ENCODE results near the gene FAM149B1.

FAM149B1 gene

DNA sequence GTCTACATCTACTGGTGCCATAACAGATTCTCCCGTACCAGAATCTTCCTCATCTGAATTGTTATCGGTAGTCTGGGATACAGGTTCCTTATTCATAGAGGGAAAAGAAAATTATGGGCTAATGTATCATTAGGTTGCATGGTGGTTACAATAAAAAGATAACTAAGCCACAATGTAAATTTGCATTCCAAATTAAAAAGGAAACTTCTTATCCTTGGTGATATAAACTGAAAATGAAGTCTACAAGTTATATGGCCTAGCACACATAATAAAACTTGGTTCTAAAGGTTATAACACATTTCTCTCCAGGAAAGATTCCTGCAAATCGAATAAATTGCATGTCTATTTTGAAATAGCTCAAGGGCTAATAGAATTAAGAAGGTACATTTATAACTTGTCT lies 33.2 kb upstream of the FAM149B1 start:
- Histone ChIP-seq H3K27me3 (ENCODE audit: insufficient read depth, low read length, poor library complexity, severe bottlenecking) (no peaks in the 10 kb centered on the region), H3K9ac (ENCODE audit: low read depth, low read length, poor library complexity, severe bottlenecking) (no peak overlapping the region), H4K20me1 (ENCODE audit: insufficient read depth, low read length, poor library complexity, severe bottlenecking) (no peaks in the 10 kb centered on the region), H3K9me2 (replicated peaks; ENCODE audit: low read depth, low read length) (no peaks in the 10 kb centered on the region), H3K36me3 (ENCODE audit: insufficient read depth, low read length) (peaks cover 82% of the 10 kb centered on the region), H3K9me3 (ENCODE audit: insufficient read depth, low read depth, low read length) (no peaks in the 10 kb centered on the region), H2AFZ (ENCODE audit: low read length) (no peak overlapping the region), H3F3A (ENCODE audit: low read depth) (no peaks in the 10 kb centered on the region), H3K4me1 (ENCODE audit: insufficient read depth, low read length, poor library complexity, severe bottlenecking) (no peaks in the 10 kb centered on the region), H3K4me3 (ENCODE audit: low read length, poor library complexity, severe bottlenecking) (no peak overlapping the region), H3K79me2 (ENCODE audit: insufficient read depth, low read length) (no peaks in the 10 kb centered on the region), H3K4me2 (ENCODE audit: low read depth, low read length, poor library complexity, severe bottlenecking) (no peak overlapping the region)
- TF ChIP-seq EZH2phosphoT487 (IDR thresholded peaks at IDR 0.05; ENCODE audit: borderline replicate concordance), result no peak
- TF ChIP-seq, protein P1, sequence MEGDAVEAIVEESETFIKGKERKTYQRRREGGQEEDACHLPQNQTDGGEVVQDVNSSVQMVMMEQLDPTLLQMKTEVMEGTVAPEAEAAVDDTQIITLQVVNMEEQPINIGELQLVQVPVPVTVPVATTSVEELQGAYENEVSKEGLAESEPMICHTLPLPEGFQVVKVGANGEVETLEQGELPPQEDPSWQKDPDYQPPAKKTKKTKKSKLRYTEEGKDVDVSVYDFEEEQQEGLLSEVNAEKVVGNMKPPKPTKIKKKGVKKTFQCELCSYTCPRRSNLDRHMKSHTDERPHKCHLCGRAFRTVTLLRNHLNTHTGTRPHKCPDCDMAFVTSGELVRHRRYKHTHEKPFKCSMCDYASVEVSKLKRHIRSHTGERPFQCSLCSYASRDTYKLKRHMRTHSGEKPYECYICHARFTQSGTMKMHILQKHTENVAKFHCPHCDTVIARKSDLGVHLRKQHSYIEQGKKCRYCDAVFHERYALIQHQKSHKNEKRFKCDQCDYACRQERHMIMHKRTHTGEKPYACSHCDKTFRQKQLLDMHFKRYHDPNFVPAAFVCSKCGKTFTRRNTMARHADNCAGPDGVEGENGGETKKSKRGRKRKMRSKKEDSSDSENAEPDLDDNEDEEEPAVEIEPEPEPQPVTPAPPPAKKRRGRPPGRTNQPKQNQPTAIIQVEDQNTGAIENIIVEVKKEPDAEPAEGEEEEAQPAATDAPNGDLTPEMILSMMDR (conservative IDR thresholded peaks at IDR 0.05; ENCODE audit: low read length), result no peak

DNA sequence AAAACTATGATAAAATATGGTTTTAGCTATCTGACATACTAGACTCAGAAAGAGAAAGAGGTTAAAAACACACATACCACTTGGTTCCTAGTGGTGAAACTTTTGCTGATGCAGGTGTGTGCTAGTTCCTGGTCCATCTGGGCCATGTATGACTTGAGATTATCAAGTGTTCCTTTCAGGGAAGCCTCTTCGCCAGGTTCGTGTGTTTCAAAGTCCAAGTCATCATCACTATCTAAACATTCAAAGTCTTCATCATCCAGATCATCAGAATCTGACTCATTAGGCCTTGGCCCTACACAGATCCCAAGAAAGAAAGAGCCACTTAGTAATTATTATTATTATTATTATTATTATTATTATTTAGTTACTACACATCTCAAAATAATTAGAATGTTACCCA lies 31.3 kb upstream of the FAM149B1 start:
- Histone ChIP-seq H3K9me2 (replicated peaks; ENCODE audit: low read depth, low read length) (no peaks in the 10 kb centered on the region), H3K4me3 (ENCODE audit: low read length, poor library complexity, severe bottlenecking) (no peak overlapping the region), H3K4me1 (ENCODE audit: insufficient read depth, low read length, poor library complexity, severe bottlenecking) (no peaks in the 10 kb centered on the region), H4K20me1 (ENCODE audit: insufficient read depth, low read length, poor library complexity, severe bottlenecking) (no peaks in the 10 kb centered on the region), H3K9me3 (ENCODE audit: insufficient read depth, low read depth, low read length) (no peaks in the 10 kb centered on the region), H3K4me2 (ENCODE audit: low read depth, low read length, poor library complexity, severe bottlenecking) (no peak overlapping the region), H3K79me2 (ENCODE audit: insufficient read depth, low read length) (no peaks in the 10 kb centered on the region), H3K36me3 (ENCODE audit: insufficient read depth, low read length) (peaks cover 79% of the 10 kb centered on the region), H2AFZ (ENCODE audit: low read length) (no peak overlapping the region), H3K27me3 (ENCODE audit: insufficient read depth, low read length, poor library complexity, severe bottlenecking) (no peaks in the 10 kb centered on the region), H3F3A (ENCODE audit: low read depth) (no peaks in the 10 kb centered on the region), H3K9ac (ENCODE audit: low read depth, low read length, poor library complexity, severe bottlenecking) (no peak overlapping the region)
- TF ChIP-seq, protein P1 (conservative IDR thresholded peaks at IDR 0.05; ENCODE audit: low read length), result no peak
- no peak for TF ChIP-seq EZH2phosphoT487 (IDR thresholded peaks at IDR 0.05; ENCODE audit: borderline replicate concordance)

DNA sequence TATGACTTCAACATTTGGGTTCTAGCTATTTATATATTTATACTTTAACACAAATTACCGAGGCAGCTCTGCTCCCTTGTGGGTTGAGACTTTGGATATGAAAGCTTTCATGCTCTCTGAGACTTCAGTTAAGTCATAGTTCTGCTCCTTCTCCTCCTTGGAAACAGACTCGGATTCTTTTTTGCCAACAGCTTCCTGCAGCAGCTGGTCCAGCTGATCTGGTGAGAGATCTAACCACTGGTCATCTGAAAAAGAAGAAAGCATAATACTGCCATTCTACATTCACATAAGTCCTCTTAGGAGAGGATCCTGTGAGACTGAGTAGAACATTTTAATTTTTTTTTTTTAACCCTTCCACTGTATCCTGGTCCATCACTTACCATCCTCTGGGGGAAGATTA lies 28.7 kb upstream of the FAM149B1 start:
- Histone ChIP-seq H3K9me3 (ENCODE audit: insufficient read depth, low read depth, low read length) (no peaks in the 10 kb centered on the region), H3K36me3 (ENCODE audit: insufficient read depth, low read length) (peaks cover 78% of the 10 kb centered on the region), H3K4me2 (ENCODE audit: low read depth, low read length, poor library complexity, severe bottlenecking) (no peak overlapping the region), H3K9ac (ENCODE audit: low read depth, low read length, poor library complexity, severe bottlenecking) (no peak overlapping the region), H4K20me1 (ENCODE audit: insufficient read depth, low read length, poor library complexity, severe bottlenecking) (no peaks in the 10 kb centered on the region), H3K4me1 (ENCODE audit: insufficient read depth, low read length, poor library complexity, severe bottlenecking) (no peaks in the 10 kb centered on the region), H2AFZ (ENCODE audit: low read length) (no peak overlapping the region), H3F3A (ENCODE audit: low read depth) (no peaks in the 10 kb centered on the region), H3K4me3 (ENCODE audit: low read length, poor library complexity, severe bottlenecking) (no peak overlapping the region), H3K9me2 (replicated peaks; ENCODE audit: low read depth, low read length) (no peaks in the 10 kb centered on the region), H3K79me2 (ENCODE audit: insufficient read depth, low read length) (no peaks in the 10 kb centered on the region), H3K27me3 (ENCODE audit: insufficient read depth, low read length, poor library complexity, severe bottlenecking) (no peaks in the 10 kb centered on the region)
- TF ChIP-seq, protein P1 (conservative IDR thresholded peaks at IDR 0.05; ENCODE audit: low read length), result no peak
- no peak for TF ChIP-seq EZH2phosphoT487 (IDR thresholded peaks at IDR 0.05; ENCODE audit: borderline replicate concordance)
